ENCODE data around the gene ASB1.

The ASB1 gene

GRCh38 chr2:238426568-238427434, at the start of gene ASB1:
ASB1 (plus strand) TSS chr2:238426927; CDS start chr2:238427071, 144 bp downstream.
- DNase-seq (ENCODE audit: low read depth): peak; percentile 67

DNA sequence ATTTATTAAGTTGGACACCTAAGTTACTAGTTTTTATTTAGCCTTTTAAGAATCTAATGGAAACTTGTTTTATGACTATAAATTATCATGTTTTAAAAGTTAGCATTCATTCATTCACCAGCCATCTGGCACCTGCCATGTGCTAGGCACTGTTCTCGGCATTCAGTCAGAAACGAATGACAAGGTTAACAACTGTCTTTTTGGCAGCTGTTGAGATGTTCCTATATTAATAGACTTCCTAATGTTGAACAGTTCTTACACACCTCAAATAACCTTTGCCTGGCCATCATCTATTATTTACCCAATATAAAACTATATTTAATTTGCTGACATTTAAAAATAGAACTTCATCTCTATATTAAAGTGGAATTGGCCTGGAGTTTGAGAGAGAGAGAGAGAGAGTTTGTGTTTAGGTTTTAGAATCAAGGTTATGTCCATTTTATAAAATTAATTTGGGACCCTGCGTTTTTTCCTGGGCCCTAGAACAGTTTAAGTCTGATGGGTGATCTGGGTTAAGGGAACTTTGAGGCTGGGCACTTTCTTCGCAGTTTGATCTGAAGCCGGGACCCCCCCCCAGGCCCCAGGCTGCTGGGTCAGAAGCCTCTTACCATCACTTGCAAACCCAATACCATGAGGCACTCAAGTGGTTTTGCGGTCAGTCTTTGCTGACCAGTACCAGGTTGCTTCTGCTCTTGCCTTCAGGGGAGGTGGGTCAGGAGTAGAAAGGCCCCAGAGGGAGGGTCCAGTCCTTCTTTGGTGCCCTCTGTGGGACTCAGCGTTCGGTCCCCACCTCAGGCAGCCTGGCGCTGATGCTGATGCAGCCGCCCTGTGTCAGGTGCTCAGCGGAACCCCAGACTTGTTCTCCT, 48.3 kb upstream of the ASB1 start:
- no peak for DNase-seq (ENCODE audit: low read depth)

DNA sequence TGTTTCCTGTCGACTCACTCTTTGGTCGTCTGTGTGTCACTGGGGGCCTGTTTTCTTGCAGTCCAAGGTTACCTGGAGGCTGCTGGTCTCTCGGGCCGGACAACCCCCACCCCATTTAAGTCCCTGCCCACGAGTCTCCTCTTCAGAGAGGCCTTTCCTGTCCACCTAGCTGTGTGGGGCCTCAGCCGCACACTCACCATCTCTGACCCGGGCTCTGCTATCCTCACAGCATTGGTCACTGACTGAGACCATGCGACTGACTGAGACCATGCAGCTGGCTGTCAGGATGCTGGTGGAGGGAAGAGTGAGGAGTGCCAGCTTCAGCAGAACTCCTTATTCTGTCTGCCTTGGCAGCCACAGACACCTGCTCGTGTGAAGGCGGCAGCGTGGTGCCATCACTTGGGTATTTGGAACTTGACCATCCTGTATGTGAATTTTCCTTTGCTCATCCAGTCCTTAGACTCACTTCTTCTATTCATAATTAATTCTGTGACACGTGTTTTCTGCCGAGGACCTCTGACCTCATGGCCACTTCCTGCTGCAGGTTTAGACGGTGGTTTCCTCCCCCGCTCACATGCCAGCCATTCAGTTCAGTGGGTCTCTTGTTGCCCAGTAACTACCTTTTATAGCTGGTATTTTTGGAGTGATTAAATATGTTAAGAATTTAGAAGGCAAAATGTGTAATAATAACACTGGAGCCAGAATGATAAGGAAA, 47.5 kb upstream of the ASB1 start:
- DNase-seq (ENCODE audit: low read depth): peak; percentile 78

DNA sequence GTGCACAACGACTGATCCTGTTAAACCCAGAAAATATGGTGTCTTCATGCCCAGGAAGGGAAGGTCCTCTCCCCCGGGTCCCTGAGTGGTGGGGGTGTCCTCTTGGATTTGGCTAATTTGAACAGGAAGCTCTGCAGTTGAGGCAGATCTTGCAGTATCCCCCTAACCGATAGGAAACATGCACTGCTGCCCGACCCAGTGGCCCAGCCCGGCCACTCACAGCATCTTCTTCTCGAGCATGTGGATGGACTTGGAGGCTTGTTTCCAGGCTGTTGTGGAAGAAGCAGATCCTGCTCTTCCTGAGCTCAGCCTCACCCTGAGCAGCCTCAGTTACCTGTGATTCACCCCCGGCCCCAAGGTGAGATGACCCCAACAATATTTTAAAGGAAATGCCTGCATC, 46.4 kb upstream of the ASB1 start:
- DNase-seq (ENCODE audit: low read depth): no peak

DNA sequence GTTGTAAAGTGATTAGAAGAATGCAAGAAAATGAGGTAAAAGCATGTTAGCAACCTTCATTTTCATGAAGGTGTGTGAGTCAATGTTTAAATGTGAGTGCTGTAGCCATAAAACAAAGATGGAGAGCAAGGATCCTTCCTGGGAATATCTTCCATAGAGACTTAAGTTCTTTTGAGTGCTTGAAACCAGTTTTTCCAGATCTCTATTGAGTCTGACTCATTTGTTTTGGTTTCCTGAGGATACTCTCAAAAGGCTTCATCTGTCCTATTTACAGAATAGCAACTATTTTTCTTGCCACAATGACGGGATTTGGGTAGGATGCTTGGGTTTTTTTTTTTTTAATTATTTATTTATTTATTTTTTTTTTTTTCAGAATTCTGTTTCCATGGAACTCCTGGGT, 45.9 kb upstream of the ASB1 start:
- peak; percentile 64 for DNase-seq (ENCODE audit: low read depth)

DNA sequence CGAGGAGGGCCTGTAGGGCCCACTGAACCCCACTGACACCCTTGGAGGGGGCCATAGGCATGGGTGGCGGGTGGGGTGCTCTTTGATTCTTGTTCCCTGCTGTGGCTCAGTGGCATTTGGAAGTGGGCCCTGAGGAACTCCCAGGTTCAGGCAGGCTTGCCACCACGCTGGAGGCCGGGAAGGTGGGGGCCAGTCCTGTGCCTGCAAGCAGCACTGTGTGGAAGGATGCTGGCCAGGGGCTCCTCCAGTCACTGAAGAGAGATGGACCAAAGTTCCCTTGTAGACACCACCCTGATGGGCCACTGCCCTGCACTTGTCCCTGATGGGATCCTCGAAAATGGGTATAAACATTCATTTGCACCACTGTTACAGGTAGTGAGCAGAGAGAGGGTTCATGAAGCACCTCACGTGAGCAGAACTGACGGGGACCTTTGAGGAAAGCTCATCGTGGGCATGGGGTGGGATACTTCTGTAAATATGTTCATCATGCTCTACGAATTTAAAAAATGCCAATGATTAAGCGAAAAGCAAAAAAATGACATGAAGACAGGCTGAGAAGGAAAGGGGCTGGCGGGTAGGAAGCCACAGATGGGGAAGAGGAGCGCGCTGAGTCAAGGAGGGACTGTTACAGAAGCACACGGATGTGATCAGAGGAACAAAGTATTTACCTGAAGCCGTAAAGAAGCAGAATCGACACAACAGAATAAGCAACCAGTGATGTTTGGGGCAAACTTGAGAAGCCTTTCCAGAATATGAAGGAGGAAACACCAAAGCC, 45.2 kb upstream of the ASB1 start:
- DNase-seq (ENCODE audit: low read depth): no peak

DNA sequence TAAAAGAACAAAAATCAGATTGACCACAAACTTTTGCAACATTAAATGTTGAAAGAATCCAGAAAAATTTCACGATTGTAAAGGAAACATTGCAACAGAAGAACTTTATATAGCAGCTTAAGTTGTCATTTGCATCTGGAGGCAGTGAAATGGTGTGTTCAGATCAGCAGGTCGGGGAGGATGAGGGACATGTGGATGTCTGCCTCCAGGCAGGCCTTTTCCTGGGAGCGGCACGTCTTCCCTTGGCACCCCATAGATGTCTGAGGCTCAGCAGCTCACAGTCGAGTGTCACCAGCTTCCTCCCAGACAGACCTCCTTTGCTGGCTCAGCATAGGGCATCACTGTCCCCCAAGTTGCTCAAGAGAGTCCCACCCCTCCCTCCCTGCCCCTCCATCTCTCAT, 44.3 kb upstream of the ASB1 start:
- DNase-seq (ENCODE audit: low read depth): peak; percentile 63

DNA sequence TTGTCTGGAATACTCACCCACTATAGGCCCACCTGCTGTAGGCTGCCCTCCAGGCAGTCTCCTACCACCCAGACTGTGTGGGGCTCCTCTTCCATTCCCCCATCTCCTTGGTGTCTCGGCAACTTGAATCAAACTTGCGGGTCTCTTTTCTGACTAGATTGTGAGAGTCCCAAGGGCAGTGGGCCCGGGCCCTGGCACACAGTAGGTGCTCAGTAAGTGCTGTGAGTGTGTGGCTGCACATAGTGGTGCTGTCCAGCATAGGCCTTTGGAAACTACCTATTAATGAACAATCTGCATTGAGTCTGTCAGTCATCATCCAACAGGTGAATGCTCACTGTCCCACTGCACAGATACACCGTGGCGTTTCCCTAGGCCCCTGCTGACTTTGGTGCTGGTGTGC, 43.6 kb upstream of the ASB1 start:
- DNase-seq (ENCODE audit: low read depth): no peak

DNA sequence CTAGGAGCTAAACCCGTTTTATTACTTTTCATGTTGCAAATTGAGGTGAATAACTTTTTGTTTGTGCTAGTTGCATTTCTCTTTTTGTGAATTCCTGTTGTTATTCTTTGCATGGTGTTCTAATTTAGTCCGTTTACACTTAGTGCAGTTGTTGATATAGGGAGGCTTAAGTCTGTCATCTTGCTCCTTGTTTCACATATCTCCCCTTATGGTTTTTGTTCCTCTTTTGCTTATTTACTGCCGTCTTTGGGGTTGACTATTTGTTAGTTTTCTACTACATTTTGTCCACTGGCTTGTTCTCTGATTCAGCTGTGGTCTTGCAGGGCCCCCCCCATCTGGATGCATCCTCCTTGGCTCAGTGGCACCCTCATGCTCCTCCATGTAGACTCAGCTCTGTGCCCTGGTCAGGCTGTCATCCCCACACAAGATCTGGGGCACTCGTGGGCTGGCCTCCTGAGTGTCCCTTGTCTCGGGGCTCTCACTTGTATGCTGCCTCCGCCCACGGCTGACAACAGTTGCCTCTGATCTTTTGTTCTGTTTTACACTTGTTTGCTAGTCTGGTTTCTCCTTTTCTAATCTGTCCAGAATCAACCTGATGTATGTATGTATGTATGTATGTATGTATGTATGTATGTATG, 42.9 kb upstream of the ASB1 start:
- no peak for DNase-seq (ENCODE audit: low read depth)

GRCh38 chr2:238387332-238387731, 39.4 kb upstream of the ASB1 start:
- peak; percentile 16 for DNase-seq (ENCODE audit: low read depth)

DNA sequence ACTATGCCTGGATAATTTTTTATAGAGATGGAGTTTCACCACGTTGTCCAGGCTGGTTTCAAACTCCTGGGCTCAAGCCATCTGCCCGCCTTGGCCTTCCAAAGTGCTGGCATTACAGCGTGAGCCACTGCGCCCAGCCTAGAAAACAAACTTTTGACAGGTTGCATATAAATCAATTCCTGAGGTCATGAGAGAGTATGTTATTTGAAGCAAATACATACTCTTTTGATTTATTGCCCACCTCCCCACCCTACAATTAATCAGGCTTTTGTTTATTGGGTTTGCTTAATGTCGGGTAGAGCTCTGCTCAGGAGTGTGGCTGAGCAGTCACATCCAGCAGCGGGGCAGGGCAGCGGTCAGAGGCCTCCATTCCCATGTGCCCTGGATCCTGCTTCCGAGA, 37.9 kb upstream of the ASB1 start:
- DNase-seq (ENCODE audit: low read depth): no peak

DNA sequence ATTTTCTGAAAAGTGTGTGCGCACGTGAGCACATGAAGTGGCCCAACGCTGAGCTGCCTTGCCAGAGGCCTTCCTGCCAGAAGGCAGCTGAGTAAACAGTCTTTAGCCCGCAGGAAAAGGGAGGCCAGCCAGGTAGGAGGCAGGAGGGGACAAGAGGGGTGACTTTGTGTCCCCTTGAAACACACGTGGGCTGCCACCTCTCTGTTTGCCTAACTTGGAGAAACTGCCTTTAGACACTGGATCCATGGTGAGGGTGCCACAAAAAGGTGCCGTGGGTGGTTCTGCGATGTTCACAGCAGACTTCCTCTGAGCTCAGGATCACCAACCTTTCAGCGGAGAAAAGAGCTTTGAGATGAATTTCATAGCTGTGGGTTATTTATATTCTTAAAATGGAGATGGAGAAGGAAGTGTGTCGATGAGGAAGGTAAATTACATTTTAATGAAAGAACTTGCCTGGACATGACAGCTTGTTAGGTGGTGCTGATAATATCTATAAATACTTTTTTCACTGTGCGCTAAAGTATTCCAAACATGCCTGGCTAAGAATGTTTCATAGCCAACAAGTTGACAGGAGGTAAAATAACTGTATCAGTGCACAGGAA, 36.6 kb upstream of the ASB1 start:
- no peak for DNase-seq (ENCODE audit: low read depth)

DNA sequence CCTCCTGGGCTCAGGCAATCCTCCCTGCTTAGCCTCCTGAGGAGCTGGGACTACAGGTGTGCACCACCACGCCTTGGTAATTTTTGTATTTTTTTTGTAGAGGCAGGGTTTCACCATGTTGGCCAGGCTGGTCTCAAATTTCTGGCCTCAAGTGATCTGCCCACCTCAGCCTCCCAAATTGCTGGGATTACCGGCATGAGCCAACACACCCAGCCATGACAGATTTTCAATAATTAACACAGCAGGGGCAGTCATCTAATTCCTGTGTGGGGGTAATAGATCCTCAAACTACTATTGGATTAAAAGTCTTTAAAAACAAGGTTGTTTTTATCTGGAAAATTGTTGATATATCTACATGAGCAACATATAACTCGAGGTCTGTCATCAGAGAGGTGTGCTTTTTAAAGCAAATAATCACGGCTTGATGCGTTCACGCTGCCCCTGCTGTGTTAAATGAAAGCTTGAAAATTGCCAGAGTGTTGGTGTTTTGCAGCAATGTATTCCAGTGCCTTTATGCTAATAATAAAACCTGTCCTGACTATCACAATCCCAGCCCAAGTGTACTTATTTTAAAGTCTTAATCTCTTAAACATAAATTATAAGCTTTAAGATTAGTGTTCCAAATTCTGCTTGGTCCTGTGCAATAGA, 35.6 kb upstream of the ASB1 start:
- DNase-seq (ENCODE audit: low read depth): no peak

DNA sequence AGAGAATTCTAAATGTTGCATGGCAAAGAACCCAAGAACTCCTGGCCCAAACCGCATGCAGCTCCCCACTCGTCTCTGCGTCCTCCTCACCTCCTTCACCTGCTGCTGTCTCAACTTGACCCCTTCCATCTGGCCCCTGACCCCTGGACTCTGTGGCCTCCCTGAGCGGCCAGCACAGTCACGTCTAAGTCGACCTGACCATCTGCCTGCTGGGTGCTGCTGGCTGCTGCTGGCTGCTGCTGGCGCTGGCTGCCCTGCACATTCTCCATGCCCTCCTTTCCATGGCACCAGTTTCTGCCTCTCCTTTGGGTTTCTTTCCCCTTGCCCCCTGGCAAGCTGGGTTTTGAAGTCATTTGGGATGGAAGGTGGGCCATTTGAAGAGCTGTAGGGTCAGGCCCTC, 30.1 kb upstream of the ASB1 start:
- no peak for DNase-seq (ENCODE audit: low read depth)

DNA sequence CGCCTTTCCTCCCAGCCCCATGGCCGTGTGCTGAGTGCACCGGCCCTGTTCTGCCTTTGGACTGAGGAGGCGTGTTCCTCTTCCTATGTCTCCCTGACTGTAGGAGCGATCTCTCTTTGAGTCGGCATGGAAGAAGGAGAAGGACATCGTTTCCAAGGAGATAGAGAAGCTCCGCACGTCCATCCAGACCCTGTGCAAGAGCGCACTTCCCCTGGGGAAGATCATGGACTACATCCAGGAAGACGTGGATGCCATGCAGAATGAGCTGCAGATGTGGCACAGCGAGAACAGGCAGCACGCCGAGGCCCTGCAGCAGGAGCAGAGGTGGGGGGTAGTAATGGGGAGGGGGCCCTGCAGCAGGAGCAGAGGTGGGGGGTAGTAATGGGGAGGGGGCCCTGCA, 29.4 kb upstream of the ASB1 start:
- no peak for DNase-seq (ENCODE audit: low read depth)

DNA sequence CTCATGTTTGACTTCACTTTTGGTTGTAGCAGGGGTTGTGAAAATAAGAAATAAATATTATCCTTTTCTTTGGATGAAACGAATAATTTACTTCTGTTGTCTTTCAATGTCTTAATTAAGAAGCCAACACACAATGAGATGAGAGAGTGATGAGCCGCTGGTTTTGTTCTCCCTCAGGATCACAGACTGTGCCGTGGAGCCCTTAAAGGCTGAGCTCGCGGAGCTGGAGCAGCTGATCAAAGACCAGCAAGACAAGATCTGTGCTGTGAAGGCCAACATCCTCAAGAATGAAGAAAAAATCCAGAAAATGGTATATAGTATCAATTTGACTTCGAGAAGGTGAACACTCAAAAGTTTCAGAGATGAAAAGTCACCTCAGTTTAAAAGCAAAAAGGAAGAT, 28.1 kb upstream of the ASB1 start:
- DNase-seq (ENCODE audit: low read depth): no peak

DNA sequence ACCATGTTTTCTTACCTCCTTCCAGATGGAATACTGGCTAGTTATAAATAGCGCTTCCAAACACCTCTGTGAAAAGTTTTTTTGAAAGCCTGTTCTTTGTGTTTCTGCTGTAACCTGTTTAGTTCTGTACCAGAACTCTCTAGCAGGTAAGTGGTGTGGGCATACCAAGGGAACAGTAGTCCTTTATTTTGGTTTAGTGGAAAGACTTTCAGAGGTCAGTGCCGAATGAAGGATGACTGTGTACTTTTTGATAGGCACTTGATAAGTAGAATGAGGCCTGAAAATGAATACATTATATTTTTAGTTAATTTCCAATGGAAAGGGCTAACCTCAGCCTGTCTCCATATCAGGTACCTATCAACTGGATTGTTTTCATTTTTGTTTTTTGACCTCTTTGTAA, 27.6 kb upstream of the ASB1 start:
- DNase-seq (ENCODE audit: low read depth): no peak

DNA sequence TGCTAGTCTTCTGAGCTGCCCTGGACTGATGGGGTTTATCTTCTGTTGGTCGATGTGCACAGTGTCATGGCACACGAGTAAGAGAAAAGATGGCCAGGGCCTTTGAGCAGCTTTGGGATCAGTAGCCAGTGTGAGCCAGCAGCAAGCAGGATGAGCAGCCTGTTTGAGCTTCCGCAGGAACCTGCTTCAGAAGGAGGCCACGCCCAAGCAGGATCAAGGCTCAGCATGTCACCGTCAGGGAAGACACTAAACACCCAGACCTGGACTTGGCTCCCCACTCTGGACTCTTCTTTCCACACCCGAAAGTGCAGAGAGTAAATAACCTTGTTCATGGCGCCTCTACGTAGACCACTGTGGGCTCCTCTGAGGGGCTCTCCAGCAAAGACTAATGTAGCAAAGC, 25.2 kb upstream of the ASB1 start:
- DNase-seq (ENCODE audit: low read depth): no peak

- DNase-seq (ENCODE audit: low read depth): no peak
Observed at GRCh38 chr2:238403632-238404405, 22.9 kb upstream of the ASB1 start.
